Pancreas (tissue), 10 donors: Measurements from ENCODE around the gene METTL18. TPM values are rescaled to one million over a fixed set of nuclear protein-coding genes. Genes with fewer than 3 reads are reported as not detected.

Experiments used
- ATAC-seq, 4 donors: fragments of 200-7000 bp; cut with Tn5 transposase; one replicate each; pipeline versions ENCODE4 v1.8.0 to v1.9.1; 2020; ENCODE audit warnings: mild to moderate bottlenecking in 4 of 4, moderate library complexity in 4 of 4
- DNase-seq, 6 donors: peaks; one replicate each; pipeline ENCODE4 v3.0.0-alpha.2; 2020
- FAIRE-seq: peaks from 2 replicates; lab custom pipeline; 2012; peaks lifted over from hg19 to GRCh38; lab: Jason Lieb, UNC
- H3K27ac ChIP-seq, 4 donors: fragments of 200-600 bp; sonication (generic); 1 replicate in 3 of 4; 2 replicates in 1 of 4; pipeline versions ENCODE4 v1.5.0 to v1.8.0; 2020
- H3K27me3 ChIP-seq, 4 donors: fragments of 200-600 bp; one replicate each; pipeline ENCODE4 v1.8.0; 2021
- H3K36me3 ChIP-seq, 3 donors: fragments of 200-600 bp; sonication (generic) in 1 of 3; one replicate each; pipeline versions ENCODE4 v1.5.0 to v1.8.0; 2020 to 2021
- H3K4me1 ChIP-seq, 3 donors: fragments of 200-600 bp; one replicate each; pipeline ENCODE4 v1.8.0; 2021
- H3K4me3 ChIP-seq, 4 donors: fragments of 200-600 bp; sonication (generic) in 2 of 4; one replicate each; pipeline versions ENCODE4 v1.5.0 to v1.8.0; 2020 to 2021
- H3K9me3 ChIP-seq, 4 donors: fragments of 200-600 bp; one replicate each; pipeline ENCODE4 v1.8.0; 2021
- WGBS, 2 donors: extraction: QIAGEN DNeasy Blood & Tissue Kit; methylation state at CpG; one replicate each; pipeline ENCODE4 v1.1.7; 2013; 5-methylcytosine and 5-hydroxymethylcytosine counted together
- intact Hi-C, 3 donors: fragments of 100-400 bp; cut with DNase I; formaldehyde crosslinking; loops; one replicate each; pipeline versions ENCODE4 v1.11.1 to v1.14.2; 2022
- polyA plus RNA-seq, 2 donors: library from polyadenylated mRNA; stranded (reverse); fragments of 200-250 nt; gene quantifications; one replicate each; pipeline ENCODE4 v1.2.3, GENCODE V29; 2013
- total RNA-seq, 6 donors: library from RNA; stranded (reverse); fragmentation: NEBNext Ultra II Directional in 4 of 6; extraction: Animal tissue kit (Norgen Biotek cat#: 25700) in 4 of 6; gene quantifications; one replicate each; pipeline versions ENCODE4 v1.2.1 to v1.2.4, GENCODE V29; 2021 to 2023
- TF ChIP-seq, protein P1 (sequence below), 4 donors: fragments of 200-600 bp; sonication (generic) in 3 of 4; IDR thresholded peaks; one replicate each; pipeline versions ENCODE4 v1.5.0 to v1.8.0; 2021; ENCODE audit warnings: antibody characterized with exemption in 4 of 4
- donor health status: healthy with polysubstance abuse.
- donor health status: DM: no; HTN: no; CAD: no; lungs with moderate emphysema.
- donor health status: DM: no; HTN: no; CAD: no.
- donor health status: control.
- donor health status: control.
- donor health status: Bipolar disorder and iron deficiency.
- donor health status: DM: yes; HTN: yes; CAD: no.
- donor health status: DM: no; HTN: no; CAD: no.
- donor health status: DM: no; HTN: no; CAD: no.
- donor health status: DM: yes; HTN: yes; CAD: no.

METTL18 gene
- total and polyA plus RNA-seq, 8 donors, result 1.5 to 5.0 (median 3.5) TPM

DNA sequence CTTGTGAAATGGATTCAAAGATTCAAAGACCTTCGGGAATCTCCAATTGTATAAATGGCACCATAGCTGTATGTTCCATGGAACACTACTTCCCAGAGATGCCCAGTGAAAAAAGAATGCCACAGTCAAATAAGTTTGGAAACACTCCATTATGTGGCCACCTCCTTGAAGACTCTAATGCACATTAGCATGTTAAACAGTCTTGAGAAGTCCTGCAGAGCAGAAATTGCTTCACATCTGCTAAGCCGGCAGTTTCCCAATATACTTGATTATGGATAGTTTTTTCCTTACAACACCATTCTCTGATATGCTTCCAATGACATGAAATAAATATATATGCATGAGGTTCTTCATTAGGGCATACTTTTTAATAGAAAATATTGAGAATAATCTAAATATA lies 48.2 kb downstream of the METTL18 start:
- H3K36me3 ChIP-seq, result no peaks in the 10 kb centered on the region
- DNase-seq, result no peak
- no peaks in the 10 kb centered on the region for H3K27me3 ChIP-seq
- no peaks in the 10 kb centered on the region for H3K9me3 ChIP-seq
- H3K27ac ChIP-seq, result no peak overlapping the region
- TF ChIP-seq, protein P1, sequence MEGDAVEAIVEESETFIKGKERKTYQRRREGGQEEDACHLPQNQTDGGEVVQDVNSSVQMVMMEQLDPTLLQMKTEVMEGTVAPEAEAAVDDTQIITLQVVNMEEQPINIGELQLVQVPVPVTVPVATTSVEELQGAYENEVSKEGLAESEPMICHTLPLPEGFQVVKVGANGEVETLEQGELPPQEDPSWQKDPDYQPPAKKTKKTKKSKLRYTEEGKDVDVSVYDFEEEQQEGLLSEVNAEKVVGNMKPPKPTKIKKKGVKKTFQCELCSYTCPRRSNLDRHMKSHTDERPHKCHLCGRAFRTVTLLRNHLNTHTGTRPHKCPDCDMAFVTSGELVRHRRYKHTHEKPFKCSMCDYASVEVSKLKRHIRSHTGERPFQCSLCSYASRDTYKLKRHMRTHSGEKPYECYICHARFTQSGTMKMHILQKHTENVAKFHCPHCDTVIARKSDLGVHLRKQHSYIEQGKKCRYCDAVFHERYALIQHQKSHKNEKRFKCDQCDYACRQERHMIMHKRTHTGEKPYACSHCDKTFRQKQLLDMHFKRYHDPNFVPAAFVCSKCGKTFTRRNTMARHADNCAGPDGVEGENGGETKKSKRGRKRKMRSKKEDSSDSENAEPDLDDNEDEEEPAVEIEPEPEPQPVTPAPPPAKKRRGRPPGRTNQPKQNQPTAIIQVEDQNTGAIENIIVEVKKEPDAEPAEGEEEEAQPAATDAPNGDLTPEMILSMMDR (IDR thresholded peaks at IDR 0.05), result no peak
- no peak for FAIRE-seq
- H3K4me1 ChIP-seq, result no peaks in the 10 kb centered on the region
- 81 to 85% methylated on average over 2 of the region's 2 CpGs for WGBS, 2 donors
- no peak overlapping the region for H3K4me3 ChIP-seq
- ATAC-seq, result no peak
- intact Hi-C loops, result no loop called here

DNA sequence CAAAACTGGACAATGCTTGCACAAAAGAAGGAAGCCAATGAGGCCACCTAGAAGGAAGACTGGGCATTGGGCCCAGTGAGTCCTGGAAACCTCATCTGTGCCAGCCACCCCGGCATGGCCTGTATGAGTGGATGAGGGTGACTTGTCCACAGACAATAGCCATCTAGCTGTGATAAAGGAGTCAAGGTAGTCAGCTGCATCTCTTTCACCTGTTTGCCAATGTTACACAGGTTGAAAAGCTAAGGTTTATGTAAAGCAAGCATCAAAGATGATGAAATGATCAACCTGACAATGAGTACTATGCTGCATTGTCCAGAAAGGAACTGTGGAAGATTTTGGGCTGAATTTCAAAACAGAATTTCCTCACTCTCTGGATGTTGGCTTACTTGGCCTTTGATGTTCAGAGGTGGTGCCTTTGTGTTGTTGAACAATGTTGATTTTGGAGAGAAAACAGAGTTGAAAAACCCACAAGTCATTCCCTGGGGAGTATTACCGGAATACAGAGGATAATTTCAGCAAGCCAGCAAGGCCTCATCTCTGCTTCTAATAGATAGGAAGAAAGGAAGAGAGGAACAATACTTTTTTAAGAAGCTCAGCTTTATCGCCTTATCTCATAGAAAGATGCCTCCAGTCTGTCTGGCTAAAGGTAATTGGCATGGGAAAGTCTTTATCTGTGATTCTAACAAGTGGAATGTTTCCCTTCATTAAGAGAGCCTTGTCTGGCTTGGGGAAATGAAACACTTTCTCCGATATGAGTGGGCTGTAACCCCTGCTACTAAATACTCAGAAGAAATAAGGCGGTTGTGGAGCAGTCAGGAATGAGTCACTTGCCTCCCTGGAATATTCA lies 49.5 kb downstream of the METTL18 start:
- peak in 2 of 4 donors; percentile 43 to 45 for ATAC-seq

More for the DNA sequence above, 49.5 kb downstream of the METTL18 start:
- TF ChIP-seq, protein P1 (IDR thresholded peaks at IDR 0.05), result no peak
- H3K36me3 ChIP-seq, result no peaks in the 10 kb centered on the region
- H3K27me3 ChIP-seq, result no peaks in the 10 kb centered on the region
- DNase-seq (no peak), FAIRE-seq (no peak)
- WGBS, 2 donors, result 56 to 60% methylated on average over 5 of the region's 5 CpGs
- no peaks in the 10 kb centered on the region for H3K9me3 ChIP-seq
- no peak overlapping the region for H3K27ac ChIP-seq
- no peak overlapping the region for H3K4me3 ChIP-seq
- H3K4me1 ChIP-seq, result no peaks in the 10 kb centered on the region
- intact Hi-C loops, result no loop called here

Other genes starting within 250 kb of the METTL18 start
- 1 to 10 TPM in 5 of 6 donors, under 1 TPM in 1; 0.94 to 9.0 (median 6.1) TPM for gene F5, start 208.4 kb downstream of the METTL18 start, total RNA-seq
- gene F5, start 208.4 kb downstream of the METTL18 start, polyA plus RNA-seq, result 1 to 10 TPM; 3.0 to 5.8 TPM
- 1 to 10 TPM in 3 of 6 donors, under 1 TPM in 3; 0.32 to 3.3 (median 1.6) TPM for gene SELP, start 164.8 kb downstream of the METTL18 start, total RNA-seq
- gene SELP, start 164.8 kb downstream of the METTL18 start, polyA plus RNA-seq, result 1 to 10 TPM in 1 of 2 donors, under 1 TPM in 1; 0.91 to 8.3 TPM
- 1 to 10 TPM in 4 of 6 donors, under 1 TPM in 2; 0.23 to 2.9 (median 1.4) TPM for gene SELL, start 83.3 kb downstream of the METTL18 start, total RNA-seq
- under 1 TPM; 0.27 to 0.61 TPM for gene SELL, start 83.3 kb downstream of the METTL18 start, polyA plus RNA-seq
- gene SELE, start 60.8 kb downstream of the METTL18 start, total RNA-seq, result 1 to 10 TPM in 2 of 6 donors, under 1 TPM in 3, not detected in 1; 0.51 to 3.1 (median 0.69) TPM
- 1 to 10 TPM in 1 of 2 donors, under 1 TPM in 1; 0.61 to 2.3 TPM for gene SELE, start 60.8 kb downstream of the METTL18 start, polyA plus RNA-seq
- 1 to 10 TPM; 3.9 to 9.0 (median 5.5) TPM for gene SCYL3, start 99.0 kb upstream of the METTL18 start, total RNA-seq
- gene SCYL3, start 99.0 kb upstream of the METTL18 start, polyA plus RNA-seq, result 1 to 10 TPM; 2.9 to 5.0 TPM